ENCODE results near the gene RAB36. TPM values are rescaled to one million over a fixed set of nuclear protein-coding genes. Genes with fewer than 3 reads are reported as not detected.

The RAB36 gene
- total RNA-seq, 1 experiment from 2014 or later: 4.1 TPM

DNA sequence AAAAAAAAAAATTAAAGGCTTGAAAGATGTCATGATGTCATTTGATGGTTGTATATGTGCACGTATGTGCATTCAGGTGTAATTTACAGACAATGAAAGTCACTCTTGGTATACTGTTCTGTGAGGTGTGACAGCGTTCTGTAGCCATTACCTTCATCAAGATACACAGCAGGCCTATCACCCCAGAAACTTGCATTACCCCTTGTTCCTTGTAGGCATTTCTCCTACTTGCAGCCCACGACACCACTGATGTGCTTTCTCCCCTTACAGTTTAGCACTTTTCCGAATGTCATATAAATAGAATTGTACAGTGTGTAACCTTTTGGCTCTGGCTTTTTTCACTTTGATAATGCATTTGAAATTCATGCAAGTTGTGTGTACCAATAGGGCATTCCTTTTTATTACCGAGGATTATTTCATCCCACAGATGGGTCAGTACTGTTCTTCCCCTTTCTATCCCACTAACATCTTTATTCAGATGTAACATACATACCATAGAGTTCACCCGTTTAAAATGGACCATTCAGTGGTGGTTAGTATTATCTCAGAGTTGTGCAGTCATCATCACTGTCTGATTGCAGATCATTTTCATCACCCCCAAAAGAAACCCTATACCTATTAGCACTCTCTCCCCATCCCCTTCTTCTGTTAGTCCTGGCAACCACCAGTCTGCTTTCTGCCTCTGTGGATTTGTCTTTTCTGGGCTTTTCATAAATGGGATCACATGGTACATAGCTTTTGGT lies 65.3 kb downstream of the RAB36 start:
- in situ Hi-C loops (cut with HindIII; ENCODE audit: low pct_unique_long_range_greater_than_20kb, low sequenced_read_pairs): no loop called here
- POLR2A ChIA-PET: interaction anchor here (0.7 kb wide), 1 partner anchor 181 kb away, joined by 7 read pairs; no protein-coding TSS in a partner anchor
- H3K4me1 ChIP-seq (ENCODE audit: control insufficient read depth, insufficient read depth, low read length): no peaks in the 10 kb centered on the region
- BruUV-seq (replicated peaks): no TSS peak
- no peak overlapping the region for H3K27ac ChIP-seq (ENCODE audit: low read length)
- TF ChIP-seq, protein P1, sequence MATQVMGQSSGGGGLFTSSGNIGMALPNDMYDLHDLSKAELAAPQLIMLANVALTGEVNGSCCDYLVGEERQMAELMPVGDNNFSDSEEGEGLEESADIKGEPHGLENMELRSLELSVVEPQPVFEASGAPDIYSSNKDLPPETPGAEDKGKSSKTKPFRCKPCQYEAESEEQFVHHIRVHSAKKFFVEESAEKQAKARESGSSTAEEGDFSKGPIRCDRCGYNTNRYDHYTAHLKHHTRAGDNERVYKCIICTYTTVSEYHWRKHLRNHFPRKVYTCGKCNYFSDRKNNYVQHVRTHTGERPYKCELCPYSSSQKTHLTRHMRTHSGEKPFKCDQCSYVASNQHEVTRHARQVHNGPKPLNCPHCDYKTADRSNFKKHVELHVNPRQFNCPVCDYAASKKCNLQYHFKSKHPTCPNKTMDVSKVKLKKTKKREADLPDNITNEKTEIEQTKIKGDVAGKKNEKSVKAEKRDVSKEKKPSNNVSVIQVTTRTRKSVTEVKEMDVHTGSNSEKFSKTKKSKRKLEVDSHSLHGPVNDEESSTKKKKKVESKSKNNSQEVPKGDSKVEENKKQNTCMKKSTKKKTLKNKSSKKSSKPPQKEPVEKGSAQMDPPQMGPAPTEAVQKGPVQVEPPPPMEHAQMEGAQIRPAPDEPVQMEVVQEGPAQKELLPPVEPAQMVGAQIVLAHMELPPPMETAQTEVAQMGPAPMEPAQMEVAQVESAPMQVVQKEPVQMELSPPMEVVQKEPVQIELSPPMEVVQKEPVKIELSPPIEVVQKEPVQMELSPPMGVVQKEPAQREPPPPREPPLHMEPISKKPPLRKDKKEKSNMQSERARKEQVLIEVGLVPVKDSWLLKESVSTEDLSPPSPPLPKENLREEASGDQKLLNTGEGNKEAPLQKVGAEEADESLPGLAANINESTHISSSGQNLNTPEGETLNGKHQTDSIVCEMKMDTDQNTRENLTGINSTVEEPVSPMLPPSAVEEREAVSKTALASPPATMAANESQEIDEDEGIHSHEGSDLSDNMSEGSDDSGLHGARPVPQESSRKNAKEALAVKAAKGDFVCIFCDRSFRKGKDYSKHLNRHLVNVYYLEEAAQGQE (IDR thresholded peaks at IDR 0.05; ENCODE audit: insufficient read depth in 1 of 2, low read depth in 2 of 2, low read length in 1 of 2): no peak
- no peak for TF ChIP-seq POLR2AphosphoS5 (IDR thresholded peaks at IDR 0.05; ENCODE audit: low read depth, low read length)
- no peak for TF ChIP-seq TCF7L2 (IDR thresholded peaks at IDR 0.05; ENCODE audit: low read depth, low read length)
- TF ChIP-seq, protein P2, sequence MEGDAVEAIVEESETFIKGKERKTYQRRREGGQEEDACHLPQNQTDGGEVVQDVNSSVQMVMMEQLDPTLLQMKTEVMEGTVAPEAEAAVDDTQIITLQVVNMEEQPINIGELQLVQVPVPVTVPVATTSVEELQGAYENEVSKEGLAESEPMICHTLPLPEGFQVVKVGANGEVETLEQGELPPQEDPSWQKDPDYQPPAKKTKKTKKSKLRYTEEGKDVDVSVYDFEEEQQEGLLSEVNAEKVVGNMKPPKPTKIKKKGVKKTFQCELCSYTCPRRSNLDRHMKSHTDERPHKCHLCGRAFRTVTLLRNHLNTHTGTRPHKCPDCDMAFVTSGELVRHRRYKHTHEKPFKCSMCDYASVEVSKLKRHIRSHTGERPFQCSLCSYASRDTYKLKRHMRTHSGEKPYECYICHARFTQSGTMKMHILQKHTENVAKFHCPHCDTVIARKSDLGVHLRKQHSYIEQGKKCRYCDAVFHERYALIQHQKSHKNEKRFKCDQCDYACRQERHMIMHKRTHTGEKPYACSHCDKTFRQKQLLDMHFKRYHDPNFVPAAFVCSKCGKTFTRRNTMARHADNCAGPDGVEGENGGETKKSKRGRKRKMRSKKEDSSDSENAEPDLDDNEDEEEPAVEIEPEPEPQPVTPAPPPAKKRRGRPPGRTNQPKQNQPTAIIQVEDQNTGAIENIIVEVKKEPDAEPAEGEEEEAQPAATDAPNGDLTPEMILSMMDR (IDR thresholded peaks at IDR 0.05): no peak
- no peak for TF ChIP-seq SIN3A (IDR thresholded peaks at IDR 0.05; ENCODE audit: borderline replicate concordance, insufficient read depth, low read depth, low read length)
- CTCF ChIA-PET: no interaction called here
- intact Hi-C loops (cut with micrococcal nuclease; ENCODE audit: unreplicated experiment): no loop called here
- no peak for ATAC-seq
- no peak for DNase-seq (ENCODE audit: low read depth, low spot score)
- no peak overlapping the region for H3K4me3 ChIP-seq (ENCODE audit: low read depth in 2 of 2, low read length in 2 of 2)
- H3K27me3 ChIP-seq (ENCODE audit: control insufficient read depth, insufficient read depth, low read length): no peaks in the 10 kb centered on the region
- no peaks in the 10 kb centered on the region for H3K36me3 ChIP-seq (ENCODE audit: control insufficient read depth, insufficient read depth, low read length)
- H3K9me3 ChIP-seq (ENCODE audit: control insufficient read depth, insufficient read depth, low read depth, low read length): no peaks in the 10 kb centered on the region

DNA sequence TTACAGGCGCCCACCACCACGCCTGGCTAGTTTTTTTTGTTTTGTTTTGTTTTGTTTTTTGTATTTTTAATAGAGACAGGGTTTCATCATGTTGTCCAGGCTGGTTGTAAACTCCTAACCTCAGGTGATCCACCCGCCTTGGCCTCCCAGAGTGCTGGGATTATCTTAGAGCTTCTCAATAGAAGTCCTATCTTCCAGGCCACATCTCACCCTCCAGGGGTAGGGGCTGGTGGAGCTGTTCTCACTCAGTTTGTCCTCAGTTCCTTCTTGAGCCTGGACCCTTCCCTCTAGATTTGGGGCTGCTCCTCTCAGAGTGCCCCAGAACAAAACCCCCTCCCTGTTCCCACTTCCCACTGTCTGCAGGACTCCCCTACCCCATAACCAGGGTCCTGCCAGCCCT lies 66.3 kb downstream of the RAB36 start:
- TF ChIP-seq, protein P1 (IDR thresholded peaks at IDR 0.05; ENCODE audit: insufficient read depth in 1 of 2, low read depth in 2 of 2, low read length in 1 of 2): no peak
- TF ChIP-seq SIN3A (IDR thresholded peaks at IDR 0.05; ENCODE audit: borderline replicate concordance, insufficient read depth, low read depth, low read length) (no peak), TCF7L2 (IDR thresholded peaks at IDR 0.05; ENCODE audit: low read depth, low read length) (no peak), POLR2AphosphoS5 (IDR thresholded peaks at IDR 0.05; ENCODE audit: low read depth, low read length) (no peak)
- TF ChIP-seq, protein P2 (IDR thresholded peaks at IDR 0.05): no peak
- no peaks in the 10 kb centered on the region for H3K9me3 ChIP-seq (ENCODE audit: control insufficient read depth, insufficient read depth, low read depth, low read length)
- H3K4me1 ChIP-seq (ENCODE audit: control insufficient read depth, insufficient read depth, low read length): no peaks in the 10 kb centered on the region
- H3K36me3 ChIP-seq (ENCODE audit: control insufficient read depth, insufficient read depth, low read length): no peaks in the 10 kb centered on the region
- in situ Hi-C loops (cut with HindIII; ENCODE audit: low pct_unique_long_range_greater_than_20kb, low sequenced_read_pairs) (no loop called here), intact Hi-C loops (cut with micrococcal nuclease; ENCODE audit: unreplicated experiment) (no loop called here)
- no TSS peak for BruUV-seq (replicated peaks)
- H3K4me3 ChIP-seq (ENCODE audit: low read depth in 2 of 2, low read length in 2 of 2): no peak overlapping the region
- POLR2A ChIA-PET: no interaction called here
- CTCF ChIA-PET: no interaction called here
- ATAC-seq (no peak), DNase-seq (ENCODE audit: low read depth, low spot score) (no peak)
- no peak overlapping the region for H3K27ac ChIP-seq (ENCODE audit: low read length)
- H3K27me3 ChIP-seq (ENCODE audit: control insufficient read depth, insufficient read depth, low read length): no peaks in the 10 kb centered on the region

All from Panc1 (cell line).